Measurements from ENCODE around the gene KBTBD4.
"Not testable (repeated sequence)": the region's sequence is repeated elsewhere in the genome, so short reads cannot be mapped to it uniquely, and the experiment has no call there.

KBTBD4 gene

GRCh38 chr11:47529951-47530350 lies 48.8 kb downstream of the KBTBD4 start:
- no peak for DNase-seq (ENCODE audit: low read depth in 2 of 2, low spot score in 1 of 2)

GRCh38 chr11:47527186-47527585 lies 51.6 kb downstream of the KBTBD4 start:
- no peak for DNase-seq (ENCODE audit: low read depth in 2 of 2, low spot score in 1 of 2)

- not testable (repeated sequence) for DNase-seq (ENCODE audit: low read depth in 2 of 2, low spot score in 1 of 2)
Observed at GRCh38 chr11:47526032-47526431, 52.7 kb downstream of the KBTBD4 start.

GRCh38 chr11:47524291-47524874 lies 54.4 kb downstream of the KBTBD4 start:
- DNase-seq (ENCODE audit: low read depth in 2 of 2, low spot score in 1 of 2), result no peak

GRCh38 chr11:47523490-47524225 lies 55.1 kb downstream of the KBTBD4 start:
- DNase-seq (ENCODE audit: low read depth in 2 of 2, low spot score in 1 of 2), result no peak

Data from stimulated activated CD8-positive, alpha-beta memory T cell treated with anti-CD3 and anti-CD28 coated beads, Interleukin-4, amount 100 ng/mL, for 4 hours (primary cell).